ENCODE results near the gene SLC12A7. TPM values are rescaled to one million over a fixed set of nuclear protein-coding genes. Genes with fewer than 3 reads are reported as not detected.
"Not testable (repeated sequence)": the region's sequence is repeated elsewhere in the genome, so short reads cannot be mapped to it uniquely, and the experiment has no call there.

SLC12A7 gene
- total RNA-seq, 4 donors from 2014 or later = 18.8 to 28.7 (median 24.5) TPM

GRCh38 chr5:1127959-1128785 is 16.3 kb upstream of the SLC12A7 start:
- 60 to 62% methylated on average over 2 to 8 of the region's 20 CpGs for WGBS, 2 donors (ENCODE audit: low coverage in 1 of 2)
- ATAC-seq = no peak

DNA sequence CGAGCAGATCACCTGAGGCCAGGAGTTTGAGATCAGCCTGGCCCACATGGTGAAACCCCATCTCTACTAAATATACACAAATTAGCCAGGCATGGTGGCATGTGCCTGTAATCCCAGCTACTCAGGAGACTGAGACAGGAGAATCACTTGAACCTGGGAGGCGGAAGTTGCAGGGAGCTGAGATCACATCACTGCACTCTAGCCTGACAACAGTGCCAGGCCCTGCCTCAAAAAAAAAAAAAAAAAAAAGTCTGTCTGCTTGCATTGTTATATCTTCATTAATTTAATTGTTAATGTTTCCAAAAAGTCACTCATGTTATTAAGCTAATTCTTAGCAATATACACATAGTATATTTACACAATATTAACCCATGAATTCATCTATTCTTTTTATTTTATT is 13.8 kb upstream of the SLC12A7 start:
- not testable (repeated sequence) for H3K4me3 ChIP-seq, ATAC-seq, H3K9me3 ChIP-seq, H3K27me3 ChIP-seq, H3K36me3 ChIP-seq
- Histone ChIP-seq H3K4me1 (peaks cover 0 to 33% (median 7%) of the 10 kb centered on the region in 3 donors), H3K27ac (peak overlapping the region in 3 of 4 donors; percentile 9 to 58 (median 43))
- WGBS, 2 donors (ENCODE audit: low coverage in 1 of 2) = 100% methylated on average over 1 to 2 of the region's 2 CpGs

More at GRCh38 chr5:1127959-1128785, 16.3 kb upstream of the SLC12A7 start:
- no peak for TF ChIP-seq POLR2AphosphoS5 (IDR thresholded peaks at IDR 0.05)
- no peak for TF ChIP-seq POLR2A (IDR thresholded peaks at IDR 0.05)
- Histone ChIP-seq H3K9me3 (no peaks in the 10 kb centered on the region), H3K4me3 (no peak overlapping the region), H3K27me3 (peaks cover 5% of the 10 kb centered on the region), H3K27ac (no peak overlapping the region), H3K36me3 (no peaks in the 10 kb centered on the region), H3K4me1 (peaks cover 0 to 45% (median 7%) of the 10 kb centered on the region in 3 donors)

- TF ChIP-seq POLR2A (IDR thresholded peaks at IDR 0.05) (no peak), EP300 (IDR thresholded peaks at IDR 0.05) (no peak)
- TF ChIP-seq, protein P1, sequence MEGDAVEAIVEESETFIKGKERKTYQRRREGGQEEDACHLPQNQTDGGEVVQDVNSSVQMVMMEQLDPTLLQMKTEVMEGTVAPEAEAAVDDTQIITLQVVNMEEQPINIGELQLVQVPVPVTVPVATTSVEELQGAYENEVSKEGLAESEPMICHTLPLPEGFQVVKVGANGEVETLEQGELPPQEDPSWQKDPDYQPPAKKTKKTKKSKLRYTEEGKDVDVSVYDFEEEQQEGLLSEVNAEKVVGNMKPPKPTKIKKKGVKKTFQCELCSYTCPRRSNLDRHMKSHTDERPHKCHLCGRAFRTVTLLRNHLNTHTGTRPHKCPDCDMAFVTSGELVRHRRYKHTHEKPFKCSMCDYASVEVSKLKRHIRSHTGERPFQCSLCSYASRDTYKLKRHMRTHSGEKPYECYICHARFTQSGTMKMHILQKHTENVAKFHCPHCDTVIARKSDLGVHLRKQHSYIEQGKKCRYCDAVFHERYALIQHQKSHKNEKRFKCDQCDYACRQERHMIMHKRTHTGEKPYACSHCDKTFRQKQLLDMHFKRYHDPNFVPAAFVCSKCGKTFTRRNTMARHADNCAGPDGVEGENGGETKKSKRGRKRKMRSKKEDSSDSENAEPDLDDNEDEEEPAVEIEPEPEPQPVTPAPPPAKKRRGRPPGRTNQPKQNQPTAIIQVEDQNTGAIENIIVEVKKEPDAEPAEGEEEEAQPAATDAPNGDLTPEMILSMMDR (IDR thresholded peaks at IDR 0.05) = no peak
- no peaks in the 10 kb centered on the region for H3K9me3 ChIP-seq
- H3K27ac ChIP-seq = peak overlapping the region in 3 of 4 donors; percentile 9 to 58 (median 54)
- no peaks in the 10 kb centered on the region for H3K36me3 ChIP-seq
- WGBS, 2 donors (ENCODE audit: low coverage in 1 of 2) = 24 to 68% methylated on average over 6 of the region's 6 CpGs
- no peaks in the 10 kb centered on the region for H3K27me3 ChIP-seq
- peak; percentile 92 for ATAC-seq
- no peak overlapping the region for H3K4me3 ChIP-seq
- peaks cover 0 to 33% (median 7%) of the 10 kb centered on the region in 3 donors for H3K4me1 ChIP-seq
Observed at GRCh38 chr5:1125030-1125357, 13.1 kb upstream of the SLC12A7 start.

- Histone ChIP-seq H3K27ac (peak overlapping the region in 3 of 4 donors; percentile 47 to 58 (median 54)), H3K4me1 (peaks cover 0 to 35% (median 7%) of the 10 kb centered on the region in 3 donors), H3K27me3 (no peaks in the 10 kb centered on the region), H3K4me3 (no peak overlapping the region), H3K36me3 (no peaks in the 10 kb centered on the region), H3K9me3 (no peaks in the 10 kb centered on the region)
- TF ChIP-seq EP300 (IDR thresholded peaks at IDR 0.05) (no peak), POLR2AphosphoS5 (IDR thresholded peaks at IDR 0.05) (no peak), POLR2A (IDR thresholded peaks at IDR 0.05) (no peak)
- TF ChIP-seq, protein P1 (IDR thresholded peaks at IDR 0.05) = no peak
- WGBS, 2 donors (ENCODE audit: low coverage in 1 of 2) = 72 to 74% methylated on average over 12 to 26 of the region's 27 CpGs
- ATAC-seq = no peak
Observed at GRCh38 chr5:1124205-1125029, 12.6 kb upstream of the SLC12A7 start.

GRCh38 chr5:1123418-1124147 is 11.7 kb upstream of the SLC12A7 start:
- H3K36me3 ChIP-seq = no peaks in the 10 kb centered on the region
- no peaks in the 10 kb centered on the region for H3K27me3 ChIP-seq
- TF ChIP-seq EP300 (IDR thresholded peaks at IDR 0.05) (no peak), POLR2A (IDR thresholded peaks at IDR 0.05) (no peak), POLR2AphosphoS5 (IDR thresholded peaks at IDR 0.05) (no peak)
- TF ChIP-seq, protein P1 (IDR thresholded peaks at IDR 0.05) = no peak
- no peak overlapping the region for H3K4me3 ChIP-seq
- ATAC-seq = no peak
- no peaks in the 10 kb centered on the region for H3K9me3 ChIP-seq
- WGBS, 2 donors (ENCODE audit: low coverage in 1 of 2) = 77 to 95% methylated on average over 5 to 6 of the region's 20 CpGs
- H3K27ac ChIP-seq = peak overlapping the region in 1 of 4 donors; percentile 58
- peaks cover 0 to 38% (median 11%) of the 10 kb centered on the region in 3 donors for H3K4me1 ChIP-seq
